ENCODE results near the gene SNAPC2. TPM values are rescaled to one million over a fixed set of nuclear protein-coding genes. Genes with fewer than 3 reads are reported as not detected.

SNAPC2 gene
- total RNA-seq, 1 experiment from 2014 or later, result 23.2 TPM

DNA sequence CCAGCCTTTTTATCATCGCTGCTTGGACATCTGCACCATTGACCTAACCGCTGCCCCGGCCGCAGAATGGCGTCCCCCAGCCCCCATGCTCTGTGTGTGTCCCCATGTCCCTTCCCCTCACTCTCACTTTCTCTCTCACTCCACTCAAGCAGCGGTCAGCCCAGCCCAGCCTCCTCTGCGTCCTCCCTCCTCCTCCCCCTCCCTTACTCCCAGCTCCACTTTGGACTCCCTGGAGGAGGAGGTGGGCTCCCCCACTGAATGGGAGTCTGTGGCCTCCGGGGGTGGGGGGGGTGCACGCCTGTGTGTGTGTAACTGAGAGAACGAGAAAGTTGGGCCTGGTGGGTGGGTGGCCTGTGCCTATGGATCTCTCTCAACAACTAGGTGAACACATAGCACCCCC, 14.3 kb upstream of the SNAPC2 start:
- H3K4me3 Mint-ChIP-seq, result peak overlapping the region; percentile 60
- peaks cover 4% of the 10 kb centered on the region; the same call in 1 of the 2 replicates for H3K36me3 Mint-ChIP-seq
- POLR2A ChIA-PET, result no interaction called here
- CTCF ChIA-PET, result interaction anchor here (5.1 kb wide), 1 partner anchor 13 kb away, joined by 70 read pairs; the partner anchor contains the start of gene SNAPC2
- no peak for DNase-seq (ENCODE audit: low spot score)
- H3K4me1 Mint-ChIP-seq, result peaks cover 20% of the 10 kb centered on the region
- H3K27me3 Mint-ChIP-seq (ENCODE audit: low read depth), result peaks cover 13% of the 10 kb centered on the region
- H3K9me3 Mint-ChIP-seq, result no peaks in the 10 kb centered on the region
- no peak for ATAC-seq
- TF ChIP-seq KAT7 (CRISPR knock-in tag; IDR thresholded peaks at IDR 0.05; ENCODE audit: borderline replicate concordance) (no peak), TCF7 (CRISPR knock-in tag; IDR thresholded peaks at IDR 0.05; ENCODE audit: low read depth) (no peak), RELA (CRISPR knock-in tag; IDR thresholded peaks at IDR 0.05; ENCODE audit: borderline replicate concordance) (no peak), FOXJ3 (CRISPR knock-in tag; IDR thresholded peaks at IDR 0.05; ENCODE audit: borderline replicate concordance) (no peak), CBFB (CRISPR knock-in tag; IDR thresholded peaks at IDR 0.05; ENCODE audit: low read depth) (no peak), NFYB (CRISPR knock-in tag; conservative IDR thresholded peaks at IDR 0.05; ENCODE audit: low read depth) (no peak), TEAD4 (CRISPR knock-in tag; IDR thresholded peaks at IDR 0.05) (no peak), PRRX2 (CRISPR knock-in tag; IDR thresholded peaks at IDR 0.05) (no peak), JUN (CRISPR knock-in tag; IDR thresholded peaks at IDR 0.05) (no peak), GTF2I (CRISPR knock-in tag; conservative IDR thresholded peaks at IDR 0.05) (no peak), RORB (CRISPR knock-in tag; IDR thresholded peaks at IDR 0.05) (no peak)
- TF ChIP-seq, protein P1, sequence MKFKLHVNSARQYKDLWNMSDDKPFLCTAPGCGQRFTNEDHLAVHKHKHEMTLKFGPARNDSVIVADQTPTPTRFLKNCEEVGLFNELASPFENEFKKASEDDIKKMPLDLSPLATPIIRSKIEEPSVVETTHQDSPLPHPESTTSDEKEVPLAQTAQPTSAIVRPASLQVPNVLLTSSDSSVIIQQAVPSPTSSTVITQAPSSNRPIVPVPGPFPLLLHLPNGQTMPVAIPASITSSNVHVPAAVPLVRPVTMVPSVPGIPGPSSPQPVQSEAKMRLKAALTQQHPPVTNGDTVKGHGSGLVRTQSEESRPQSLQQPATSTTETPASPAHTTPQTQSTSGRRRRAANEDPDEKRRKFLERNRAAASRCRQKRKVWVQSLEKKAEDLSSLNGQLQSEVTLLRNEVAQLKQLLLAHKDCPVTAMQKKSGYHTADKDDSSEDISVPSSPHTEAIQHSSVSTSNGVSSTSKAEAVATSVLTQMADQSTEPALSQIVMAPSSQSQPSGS (CRISPR knock-in tag; IDR thresholded peaks at IDR 0.05; ENCODE audit: borderline replicate concordance, low read depth), result no peak
- TF ChIP-seq, protein P2, sequence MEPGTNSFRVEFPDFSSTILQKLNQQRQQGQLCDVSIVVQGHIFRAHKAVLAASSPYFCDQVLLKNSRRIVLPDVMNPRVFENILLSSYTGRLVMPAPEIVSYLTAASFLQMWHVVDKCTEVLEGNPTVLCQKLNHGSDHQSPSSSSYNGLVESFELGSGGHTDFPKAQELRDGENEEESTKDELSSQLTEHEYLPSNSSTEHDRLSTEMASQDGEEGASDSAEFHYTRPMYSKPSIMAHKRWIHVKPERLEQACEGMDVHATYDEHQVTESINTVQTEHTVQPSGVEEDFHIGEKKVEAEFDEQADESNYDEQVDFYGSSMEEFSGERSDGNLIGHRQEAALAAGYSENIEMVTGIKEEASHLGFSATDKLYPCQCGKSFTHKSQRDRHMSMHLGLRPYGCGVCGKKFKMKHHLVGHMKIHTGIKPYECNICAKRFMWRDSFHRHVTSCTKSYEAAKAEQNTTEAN (CRISPR knock-in tag; IDR thresholded peaks at IDR 0.05), result no peak
- TF ChIP-seq, protein P3, sequence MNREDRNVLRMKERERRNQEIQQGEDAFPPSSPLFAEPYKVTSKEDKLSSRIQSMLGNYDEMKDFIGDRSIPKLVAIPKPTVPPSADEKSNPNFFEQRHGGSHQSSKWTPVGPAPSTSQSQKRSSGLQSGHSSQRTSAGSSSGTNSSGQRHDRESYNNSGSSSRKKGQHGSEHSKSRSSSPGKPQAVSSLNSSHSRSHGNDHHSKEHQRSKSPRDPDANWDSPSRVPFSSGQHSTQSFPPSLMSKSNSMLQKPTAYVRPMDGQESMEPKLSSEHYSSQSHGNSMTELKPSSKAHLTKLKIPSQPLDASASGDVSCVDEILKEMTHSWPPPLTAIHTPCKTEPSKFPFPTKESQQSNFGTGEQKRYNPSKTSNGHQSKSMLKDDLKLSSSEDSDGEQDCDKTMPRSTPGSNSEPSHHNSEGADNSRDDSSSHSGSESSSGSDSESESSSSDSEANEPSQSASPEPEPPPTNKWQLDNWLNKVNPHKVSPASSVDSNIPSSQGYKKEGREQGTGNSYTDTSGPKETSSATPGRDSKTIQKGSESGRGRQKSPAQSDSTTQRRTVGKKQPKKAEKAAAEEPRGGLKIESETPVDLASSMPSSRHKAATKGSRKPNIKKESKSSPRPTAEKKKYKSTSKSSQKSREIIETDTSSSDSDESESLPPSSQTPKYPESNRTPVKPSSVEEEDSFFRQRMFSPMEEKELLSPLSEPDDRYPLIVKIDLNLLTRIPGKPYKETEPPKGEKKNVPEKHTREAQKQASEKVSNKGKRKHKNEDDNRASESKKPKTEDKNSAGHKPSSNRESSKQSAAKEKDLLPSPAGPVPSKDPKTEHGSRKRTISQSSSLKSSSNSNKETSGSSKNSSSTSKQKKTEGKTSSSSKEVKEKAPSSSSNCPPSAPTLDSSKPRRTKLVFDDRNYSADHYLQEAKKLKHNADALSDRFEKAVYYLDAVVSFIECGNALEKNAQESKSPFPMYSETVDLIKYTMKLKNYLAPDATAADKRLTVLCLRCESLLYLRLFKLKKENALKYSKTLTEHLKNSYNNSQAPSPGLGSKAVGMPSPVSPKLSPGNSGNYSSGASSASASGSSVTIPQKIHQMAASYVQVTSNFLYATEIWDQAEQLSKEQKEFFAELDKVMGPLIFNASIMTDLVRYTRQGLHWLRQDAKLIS (CRISPR knock-in tag; IDR thresholded peaks at IDR 0.05; ENCODE audit: borderline replicate concordance), result no peak
- TF ChIP-seq, protein P4, sequence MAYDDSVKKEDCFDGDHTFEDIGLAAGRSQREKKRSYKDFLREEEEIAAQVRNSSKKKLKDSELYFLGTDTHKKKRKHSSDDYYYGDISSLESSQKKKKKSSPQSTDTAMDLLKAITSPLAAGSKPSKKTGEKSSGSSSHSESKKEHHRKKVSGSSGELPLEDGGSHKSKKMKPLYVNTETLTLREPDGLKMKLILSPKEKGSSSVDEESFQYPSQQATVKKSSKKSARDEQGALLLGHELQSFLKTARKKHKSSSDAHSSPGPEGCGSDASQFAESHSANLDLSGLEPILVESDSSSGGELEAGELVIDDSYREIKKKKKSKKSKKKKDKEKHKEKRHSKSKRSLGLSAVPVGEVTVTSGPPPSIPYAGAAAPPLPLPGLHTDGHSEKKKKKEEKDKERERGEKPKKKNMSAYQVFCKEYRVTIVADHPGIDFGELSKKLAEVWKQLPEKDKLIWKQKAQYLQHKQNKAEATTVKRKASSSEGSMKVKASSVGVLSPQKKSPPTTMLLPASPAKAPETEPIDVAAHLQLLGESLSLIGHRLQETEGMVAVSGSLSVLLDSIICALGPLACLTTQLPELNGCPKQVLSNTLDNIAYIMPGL (CRISPR knock-in tag; IDR thresholded peaks at IDR 0.05), result no peak
- TF ChIP-seq, protein P5, sequence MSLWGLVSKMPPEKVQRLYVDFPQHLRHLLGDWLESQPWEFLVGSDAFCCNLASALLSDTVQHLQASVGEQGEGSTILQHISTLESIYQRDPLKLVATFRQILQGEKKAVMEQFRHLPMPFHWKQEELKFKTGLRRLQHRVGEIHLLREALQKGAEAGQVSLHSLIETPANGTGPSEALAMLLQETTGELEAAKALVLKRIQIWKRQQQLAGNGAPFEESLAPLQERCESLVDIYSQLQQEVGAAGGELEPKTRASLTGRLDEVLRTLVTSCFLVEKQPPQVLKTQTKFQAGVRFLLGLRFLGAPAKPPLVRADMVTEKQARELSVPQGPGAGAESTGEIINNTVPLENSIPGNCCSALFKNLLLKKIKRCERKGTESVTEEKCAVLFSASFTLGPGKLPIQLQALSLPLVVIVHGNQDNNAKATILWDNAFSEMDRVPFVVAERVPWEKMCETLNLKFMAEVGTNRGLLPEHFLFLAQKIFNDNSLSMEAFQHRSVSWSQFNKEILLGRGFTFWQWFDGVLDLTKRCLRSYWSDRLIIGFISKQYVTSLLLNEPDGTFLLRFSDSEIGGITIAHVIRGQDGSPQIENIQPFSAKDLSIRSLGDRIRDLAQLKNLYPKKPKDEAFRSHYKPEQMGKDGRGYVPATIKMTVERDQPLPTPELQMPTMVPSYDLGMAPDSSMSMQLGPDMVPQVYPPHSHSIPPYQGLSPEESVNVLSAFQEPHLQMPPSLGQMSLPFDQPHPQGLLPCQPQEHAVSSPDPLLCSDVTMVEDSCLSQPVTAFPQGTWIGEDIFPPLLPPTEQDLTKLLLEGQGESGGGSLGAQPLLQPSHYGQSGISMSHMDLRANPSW (CRISPR knock-in tag; conservative IDR thresholded peaks at IDR 0.05; ENCODE audit: low read depth), result no peak
- TF ChIP-seq, protein P6, sequence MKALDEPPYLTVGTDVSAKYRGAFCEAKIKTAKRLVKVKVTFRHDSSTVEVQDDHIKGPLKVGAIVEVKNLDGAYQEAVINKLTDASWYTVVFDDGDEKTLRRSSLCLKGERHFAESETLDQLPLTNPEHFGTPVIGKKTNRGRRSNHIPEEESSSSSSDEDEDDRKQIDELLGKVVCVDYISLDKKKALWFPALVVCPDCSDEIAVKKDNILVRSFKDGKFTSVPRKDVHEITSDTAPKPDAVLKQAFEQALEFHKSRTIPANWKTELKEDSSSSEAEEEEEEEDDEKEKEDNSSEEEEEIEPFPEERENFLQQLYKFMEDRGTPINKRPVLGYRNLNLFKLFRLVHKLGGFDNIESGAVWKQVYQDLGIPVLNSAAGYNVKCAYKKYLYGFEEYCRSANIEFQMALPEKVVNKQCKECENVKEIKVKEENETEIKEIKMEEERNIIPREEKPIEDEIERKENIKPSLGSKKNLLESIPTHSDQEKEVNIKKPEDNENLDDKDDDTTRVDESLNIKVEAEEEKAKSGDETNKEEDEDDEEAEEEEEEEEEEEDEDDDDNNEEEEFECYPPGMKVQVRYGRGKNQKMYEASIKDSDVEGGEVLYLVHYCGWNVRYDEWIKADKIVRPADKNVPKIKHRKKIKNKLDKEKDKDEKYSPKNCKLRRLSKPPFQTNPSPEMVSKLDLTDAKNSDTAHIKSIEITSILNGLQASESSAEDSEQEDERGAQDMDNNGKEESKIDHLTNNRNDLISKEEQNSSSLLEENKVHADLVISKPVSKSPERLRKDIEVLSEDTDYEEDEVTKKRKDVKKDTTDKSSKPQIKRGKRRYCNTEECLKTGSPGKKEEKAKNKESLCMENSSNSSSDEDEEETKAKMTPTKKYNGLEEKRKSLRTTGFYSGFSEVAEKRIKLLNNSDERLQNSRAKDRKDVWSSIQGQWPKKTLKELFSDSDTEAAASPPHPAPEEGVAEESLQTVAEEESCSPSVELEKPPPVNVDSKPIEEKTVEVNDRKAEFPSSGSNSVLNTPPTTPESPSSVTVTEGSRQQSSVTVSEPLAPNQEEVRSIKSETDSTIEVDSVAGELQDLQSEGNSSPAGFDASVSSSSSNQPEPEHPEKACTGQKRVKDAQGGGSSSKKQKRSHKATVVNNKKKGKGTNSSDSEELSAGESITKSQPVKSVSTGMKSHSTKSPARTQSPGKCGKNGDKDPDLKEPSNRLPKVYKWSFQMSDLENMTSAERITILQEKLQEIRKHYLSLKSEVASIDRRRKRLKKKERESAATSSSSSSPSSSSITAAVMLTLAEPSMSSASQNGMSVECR (CRISPR knock-in tag; IDR thresholded peaks at IDR 0.05; ENCODE audit: borderline replicate concordance), result no peak
- TF ChIP-seq, protein P7, sequence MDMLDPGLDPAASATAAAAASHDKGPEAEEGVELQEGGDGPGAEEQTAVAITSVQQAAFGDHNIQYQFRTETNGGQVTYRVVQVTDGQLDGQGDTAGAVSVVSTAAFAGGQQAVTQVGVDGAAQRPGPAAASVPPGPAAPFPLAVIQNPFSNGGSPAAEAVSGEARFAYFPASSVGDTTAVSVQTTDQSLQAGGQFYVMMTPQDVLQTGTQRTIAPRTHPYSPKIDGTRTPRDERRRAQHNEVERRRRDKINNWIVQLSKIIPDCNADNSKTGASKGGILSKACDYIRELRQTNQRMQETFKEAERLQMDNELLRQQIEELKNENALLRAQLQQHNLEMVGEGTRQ (CRISPR knock-in tag; IDR thresholded peaks at IDR 0.05), result no peak
- TF ChIP-seq, protein P8, sequence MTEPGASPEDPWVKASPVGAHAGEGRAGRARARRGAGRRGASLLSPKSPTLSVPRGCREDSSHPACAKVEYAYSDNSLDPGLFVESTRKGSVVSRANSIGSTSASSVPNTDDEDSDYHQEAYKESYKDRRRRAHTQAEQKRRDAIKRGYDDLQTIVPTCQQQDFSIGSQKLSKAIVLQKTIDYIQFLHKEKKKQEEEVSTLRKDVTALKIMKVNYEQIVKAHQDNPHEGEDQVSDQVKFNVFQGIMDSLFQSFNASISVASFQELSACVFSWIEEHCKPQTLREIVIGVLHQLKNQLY (CRISPR knock-in tag; IDR thresholded peaks at IDR 0.05), result no peak
- H3K27ac Mint-ChIP-seq, result peak overlapping the region; percentile 38; the same call in 1 of the 2 replicates

Data from WTC11 (cell line).